Activated CD8-positive, alpha-beta memory T cell treated with anti-CD3 and anti-CD28 coated beads for 4 hours (primary cell): ENCODE measurements around the gene ROPN1L.
"Not testable (repeated sequence)": the region's sequence is repeated elsewhere in the genome, so short reads cannot be mapped to it uniquely, and the experiment has no call there.

ENCODE experiments used
- DNase-seq, 2 donors: peaks; one replicate each; pipeline ENCODE4 v3.0.0-alpha.2; 2020; ENCODE audit warnings: low read depth in 2 of 2

The ROPN1L gene

DNA sequence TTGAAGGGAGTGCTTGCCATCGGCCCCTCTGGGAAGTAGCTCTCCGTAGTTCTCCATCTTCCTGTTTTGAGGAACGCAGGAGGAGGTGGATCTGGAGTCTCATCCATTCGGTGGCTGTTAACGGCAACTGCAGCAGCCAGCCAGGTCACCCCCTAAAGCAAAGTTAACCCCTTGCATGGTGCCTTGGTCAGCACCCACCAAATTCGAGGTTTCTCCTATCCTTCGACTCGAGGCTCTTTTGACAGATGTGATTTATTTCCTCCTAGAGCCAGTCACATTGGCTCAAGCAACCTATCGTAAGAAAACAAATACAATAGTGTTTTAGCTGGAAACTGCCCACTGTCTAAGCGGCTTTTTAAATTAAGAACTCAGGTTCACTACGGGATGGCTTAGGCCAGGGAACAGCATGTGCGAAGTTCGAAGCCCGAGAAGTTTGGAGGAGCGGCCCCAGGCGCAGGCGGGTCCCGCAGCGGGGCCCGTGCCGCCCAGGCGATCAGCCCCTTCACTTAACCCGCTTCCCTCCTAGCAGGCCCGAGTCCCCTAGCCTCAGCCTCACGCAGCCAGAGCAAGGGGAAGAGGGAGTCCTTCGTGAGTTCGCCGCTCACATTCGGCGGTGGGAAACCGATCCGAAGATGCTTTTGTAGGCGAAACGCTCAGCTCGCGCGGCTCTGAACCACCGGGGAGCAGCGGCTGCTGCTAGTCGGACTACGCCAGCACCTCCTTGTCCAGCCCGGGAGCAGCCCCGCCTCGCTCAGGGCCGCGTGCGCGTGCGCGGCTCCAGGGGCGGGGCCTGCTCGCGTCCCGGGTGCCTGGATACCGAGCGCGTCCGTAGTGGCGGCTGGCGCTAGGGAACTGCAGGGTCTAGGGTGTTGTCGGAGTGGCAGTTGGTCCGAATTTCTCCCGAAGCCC is at the start of gene ROPN1L:
Gene ROPN1L, plus strand, starts transcription at position 797 of the 909 bp plus-strand sequence. CDS start 289 bp downstream, outside the sequence.
- DNase-seq = peak; percentile 48 to 54

DNA sequence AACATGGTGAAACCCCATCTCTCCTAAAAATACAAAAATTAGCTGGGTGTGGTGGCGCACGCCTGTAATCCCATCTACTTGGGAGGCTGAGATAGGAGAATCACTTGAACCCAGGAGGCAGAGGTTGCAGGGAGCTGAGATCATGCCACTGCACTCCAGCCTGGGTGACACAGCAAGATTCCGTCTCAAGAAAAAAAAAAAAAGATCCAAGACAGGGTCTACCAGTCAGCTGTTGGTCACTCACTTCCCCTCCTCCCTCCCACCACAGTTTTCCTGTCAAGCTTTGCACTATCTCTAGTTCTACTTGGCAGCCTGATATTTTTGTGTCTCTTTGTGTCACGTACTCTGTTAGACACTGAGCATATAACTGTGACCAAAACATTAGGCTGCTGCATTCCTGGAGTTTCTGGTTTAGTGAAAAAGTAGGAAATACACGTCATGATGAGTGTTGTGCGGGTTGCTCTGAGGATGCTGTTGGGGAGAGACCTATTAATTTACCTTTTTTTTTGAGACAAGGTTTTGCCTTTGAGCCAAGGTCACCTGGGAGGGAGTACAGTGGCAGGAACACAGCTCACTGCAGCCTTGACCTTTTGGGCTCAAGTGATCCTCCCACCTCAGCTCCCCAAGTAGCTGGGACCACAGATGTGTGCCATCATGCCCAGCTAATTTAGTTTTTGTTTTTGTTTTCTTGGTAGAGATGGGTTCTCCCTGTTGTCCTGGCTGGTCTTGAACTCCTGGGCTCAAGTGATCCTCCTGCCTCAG is 48.9 kb upstream of the ROPN1L start:
- DNase-seq = not testable (repeated sequence)

DNA sequence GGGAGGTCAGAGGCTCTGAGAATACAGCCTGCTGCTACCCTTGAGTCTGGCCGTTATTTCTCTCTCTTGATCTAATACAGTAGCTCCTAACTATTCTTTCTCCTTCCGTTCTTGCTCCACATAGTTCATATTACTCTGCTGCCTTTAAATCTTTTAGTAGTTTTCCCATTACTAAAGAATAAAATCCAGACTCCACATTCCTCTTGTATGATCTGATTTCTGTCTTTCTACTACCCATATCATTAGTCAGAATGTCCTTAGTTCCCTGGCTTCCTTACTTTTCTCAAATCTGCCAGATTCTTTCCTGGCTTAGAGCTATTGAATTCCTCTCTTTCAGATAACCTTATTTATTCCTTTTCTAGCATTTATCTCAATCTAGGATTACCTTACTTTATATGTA is 48.2 kb upstream of the ROPN1L start:
- DNase-seq = no peak

DNA sequence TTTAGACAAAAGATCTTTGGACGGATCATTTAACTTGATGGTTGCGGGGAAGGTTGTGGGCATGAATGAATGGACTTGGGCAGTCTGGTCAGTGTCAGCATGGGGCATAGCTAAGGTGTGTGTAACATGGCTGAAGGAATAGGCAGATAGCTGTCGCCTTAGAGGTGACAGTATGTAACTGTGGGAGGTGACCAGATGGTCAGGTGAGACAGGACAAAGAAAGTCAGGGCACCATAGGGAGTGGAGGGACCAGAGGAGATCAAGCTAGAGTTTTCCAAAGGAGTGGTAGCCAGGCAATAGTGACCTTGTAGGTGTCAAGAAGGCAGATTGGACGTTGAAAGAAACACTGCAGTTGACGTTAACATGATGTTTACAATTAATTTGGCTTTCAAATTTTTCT is 45.1 kb upstream of the ROPN1L start:
- no peak for DNase-seq

DNA sequence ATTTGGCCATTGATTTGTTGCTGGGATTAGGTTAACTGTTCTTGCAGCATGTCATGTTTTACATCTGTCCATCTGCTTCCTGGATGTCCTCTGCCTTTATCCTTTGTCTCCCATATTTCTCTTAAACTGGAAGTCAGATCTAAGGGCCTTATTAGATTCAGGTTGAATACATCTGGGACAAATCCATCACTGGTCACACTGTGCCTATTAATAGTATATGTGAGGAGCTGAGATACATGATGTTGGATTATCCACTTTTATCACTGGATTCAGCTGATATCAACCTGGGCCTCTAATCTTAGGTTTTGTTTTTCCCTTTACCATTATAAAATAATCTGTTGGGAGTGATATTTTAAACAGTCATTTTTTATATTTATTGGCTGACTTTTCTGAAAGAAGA is 41.8 kb upstream of the ROPN1L start:
- DNase-seq = no peak

DNA sequence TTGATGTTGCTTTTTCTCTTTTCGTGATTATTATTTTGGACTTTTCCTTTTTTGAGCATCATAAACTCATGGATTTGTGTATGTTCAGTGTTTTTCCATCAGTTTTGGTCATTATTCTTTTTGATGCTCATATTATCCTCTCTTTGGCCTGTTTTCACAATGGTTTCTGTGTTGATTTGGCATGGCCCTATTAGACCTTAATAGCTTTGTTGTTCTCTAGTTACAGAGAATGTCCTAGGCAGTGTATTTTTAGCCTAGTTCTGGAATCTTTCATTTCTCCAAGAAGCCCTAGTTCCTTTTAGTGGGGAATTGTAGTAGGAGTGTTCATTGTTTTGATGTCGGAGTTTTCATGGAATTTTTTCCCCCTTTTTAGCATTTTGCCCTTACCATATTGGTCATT is 41.3 kb upstream of the ROPN1L start:
- no peak for DNase-seq

DNA sequence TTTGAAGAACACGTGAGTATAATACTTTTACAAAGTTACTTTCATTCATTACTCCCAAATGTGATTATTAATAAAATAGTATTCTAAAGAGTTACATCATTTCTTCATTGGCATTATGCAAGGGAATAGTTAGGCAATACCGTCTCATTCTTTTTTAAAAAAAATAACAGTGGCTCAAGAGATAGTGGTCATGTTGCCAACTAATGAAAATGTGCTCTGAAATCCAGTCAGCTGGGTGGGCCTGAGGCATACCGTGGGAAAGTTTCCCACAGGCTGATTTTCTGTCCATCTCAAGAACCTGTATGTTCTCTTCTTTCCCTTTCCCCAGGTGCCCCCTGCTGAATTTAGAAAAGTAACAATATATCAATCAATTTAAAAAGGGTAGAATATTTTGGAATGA is 40.8 kb upstream of the ROPN1L start:
- no peak for DNase-seq

DNA sequence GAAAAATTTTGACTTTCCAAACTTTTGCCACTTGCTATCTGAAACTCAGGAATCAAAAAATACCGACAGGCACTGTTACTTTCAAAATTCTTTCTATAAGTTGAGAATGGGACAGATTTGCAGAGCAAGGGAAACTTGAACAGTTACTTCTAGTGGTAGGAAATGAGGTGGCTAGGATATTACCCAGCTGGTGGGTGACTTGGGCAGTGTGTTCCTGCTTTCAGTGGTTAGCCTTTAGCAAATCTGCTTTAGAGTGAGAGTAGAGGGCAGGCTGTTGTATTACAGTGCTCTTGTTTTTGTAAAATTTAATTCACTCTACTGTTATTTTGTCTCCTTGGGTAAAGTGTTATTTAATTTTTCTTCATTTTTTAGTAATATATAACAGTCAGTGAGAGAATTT is 40.2 kb upstream of the ROPN1L start:
- DNase-seq = no peak

DNA sequence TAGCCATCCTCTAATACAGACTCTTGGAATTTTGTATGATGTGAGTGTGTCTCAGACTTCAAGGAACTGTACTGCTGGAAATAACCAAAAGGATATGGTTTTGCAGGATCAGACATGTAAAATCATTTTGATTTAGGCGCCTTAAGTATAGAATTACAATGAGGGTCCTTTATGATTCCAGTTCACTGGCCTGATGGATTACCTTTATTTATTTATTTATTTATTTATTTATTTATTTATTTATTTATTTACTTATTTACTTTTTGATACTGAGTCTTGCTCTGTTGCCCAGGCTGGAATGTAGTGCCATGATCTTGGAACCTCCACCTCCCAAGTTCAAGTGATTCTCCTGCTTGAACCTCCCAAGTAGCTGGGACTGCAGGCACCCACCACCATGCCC is 37.9 kb upstream of the ROPN1L start:
- DNase-seq = no peak

DNA sequence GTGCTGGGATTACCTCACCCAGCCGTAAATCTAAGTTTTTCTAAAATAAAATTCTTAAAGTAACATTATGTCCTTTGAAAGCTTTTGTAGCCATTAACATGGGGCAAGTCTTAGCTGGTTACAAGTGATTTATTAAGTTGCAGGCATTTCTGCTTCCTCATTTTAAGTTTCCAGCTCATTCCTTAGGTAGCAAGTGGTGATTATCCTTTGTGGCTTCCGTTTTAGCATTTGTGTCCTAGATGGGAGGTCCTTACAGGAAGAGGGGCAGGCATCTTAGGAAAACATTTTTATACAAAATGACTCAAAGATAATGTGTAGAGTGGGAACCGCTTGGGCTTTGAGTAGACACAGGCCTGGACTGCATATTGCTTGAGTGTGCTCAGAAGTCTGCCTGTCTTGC is 35.0 kb upstream of the ROPN1L start:
- no peak for DNase-seq

DNA sequence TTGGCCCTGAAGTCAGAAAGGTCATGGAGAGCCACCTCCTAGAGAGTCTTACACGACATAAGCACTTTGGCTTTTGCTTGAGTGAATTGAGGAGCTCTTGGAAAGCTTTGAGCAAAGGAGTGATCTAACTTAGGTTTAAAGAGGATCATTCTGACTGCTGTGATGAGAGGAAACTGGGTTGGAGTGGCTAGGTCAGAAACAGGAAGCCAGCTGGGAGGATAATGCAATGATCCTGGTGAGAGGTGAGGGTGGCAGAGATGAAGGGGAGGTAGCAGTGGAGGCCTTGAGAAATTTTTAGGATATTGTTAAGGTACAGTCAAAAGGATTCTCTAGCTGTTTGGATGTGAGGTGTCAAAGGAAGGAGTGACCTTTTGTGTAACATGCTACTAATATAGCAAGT is 32.2 kb upstream of the ROPN1L start:
- DNase-seq = no peak

DNA sequence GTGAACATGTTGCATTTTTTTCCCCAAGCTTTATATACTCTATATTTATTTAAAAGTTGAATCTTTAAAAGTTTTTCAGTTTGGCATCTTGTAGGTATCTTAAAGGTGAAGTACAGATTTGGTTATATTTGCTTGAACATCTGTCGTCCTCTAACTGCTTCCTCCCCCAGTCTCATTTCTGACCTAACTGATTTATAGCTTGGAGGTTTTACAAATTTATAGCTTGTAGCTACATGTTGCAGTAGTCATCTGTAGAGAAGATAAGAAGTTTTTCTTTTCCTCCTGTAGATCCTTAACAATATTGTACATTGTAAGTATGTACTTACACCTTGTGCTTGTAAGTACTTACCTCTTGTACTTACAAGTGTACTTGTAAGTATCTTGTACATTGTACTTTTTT is 31.0 kb upstream of the ROPN1L start:
- DNase-seq = no peak

DNA sequence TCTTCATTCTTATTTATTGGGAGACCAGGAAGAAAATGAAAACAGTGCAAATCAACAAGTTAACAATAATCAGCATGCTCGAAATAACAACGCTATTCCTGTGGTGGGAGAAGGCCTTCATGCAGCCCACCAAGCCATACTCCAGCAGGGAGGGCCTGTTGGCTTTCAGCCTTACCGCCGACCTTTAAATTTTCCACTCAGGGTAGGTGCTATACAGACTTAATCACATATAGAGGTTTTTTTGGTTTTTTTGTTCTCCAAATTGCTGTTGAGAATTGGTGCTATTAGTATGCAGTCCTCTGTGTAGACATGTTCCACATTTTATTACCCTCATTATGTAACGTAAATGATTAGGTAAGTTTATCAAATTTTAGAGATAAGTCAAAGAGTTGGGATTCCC is 30.3 kb upstream of the ROPN1L start:
- no peak for DNase-seq

DNA sequence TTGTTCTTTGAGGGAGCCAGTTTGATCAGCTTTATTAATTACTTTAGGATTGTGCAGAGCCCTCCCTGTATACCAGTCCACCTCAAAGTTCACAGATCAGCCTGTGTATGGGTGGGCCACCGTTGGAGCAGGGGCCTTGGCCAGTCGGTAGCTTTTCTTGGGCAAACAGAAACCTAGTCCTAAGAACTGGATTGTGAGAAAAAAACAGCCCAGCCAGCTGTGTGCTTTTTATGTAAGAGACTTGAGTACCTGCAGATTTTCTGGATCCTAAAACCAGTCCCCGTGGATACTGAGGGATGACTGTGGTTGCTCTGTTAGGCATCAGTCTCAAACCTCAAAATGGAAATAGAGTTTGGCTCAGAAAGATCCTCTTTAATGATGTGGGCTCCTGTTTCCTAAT is 24.8 kb upstream of the ROPN1L start:
- no peak for DNase-seq

DNA sequence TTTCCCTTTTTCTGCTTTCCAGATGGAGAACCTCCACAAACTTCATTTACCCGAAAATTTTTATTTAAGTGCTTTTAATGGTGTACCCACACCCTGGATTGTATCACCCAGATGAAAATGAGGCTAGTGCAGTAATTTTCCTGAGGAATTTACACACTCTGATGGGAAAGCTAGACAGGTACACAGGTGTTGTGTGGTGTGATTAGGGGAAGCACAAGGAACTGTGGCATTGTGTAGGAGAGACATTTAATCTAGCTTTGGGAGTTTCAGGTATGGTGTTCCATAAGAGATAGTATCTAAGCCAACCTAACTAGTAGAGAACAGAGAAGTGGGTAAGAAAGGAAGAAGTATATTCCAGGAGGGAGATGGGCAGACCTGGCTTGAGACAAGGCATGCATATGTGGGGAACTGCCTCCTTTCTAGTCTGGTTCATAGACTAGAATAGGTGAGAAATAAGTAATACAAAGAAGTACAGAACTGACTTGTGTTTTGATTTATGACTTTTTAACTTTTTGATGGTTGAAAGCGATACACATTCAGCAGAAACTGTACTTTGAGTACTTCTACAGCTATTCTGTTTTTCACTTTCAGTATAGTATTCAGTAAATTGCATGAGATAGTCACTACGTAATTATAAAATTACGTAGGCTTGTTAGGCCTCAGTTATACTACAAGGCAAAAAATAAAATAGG is 22.9 kb upstream of the ROPN1L start:
- DNase-seq = no peak

DNA sequence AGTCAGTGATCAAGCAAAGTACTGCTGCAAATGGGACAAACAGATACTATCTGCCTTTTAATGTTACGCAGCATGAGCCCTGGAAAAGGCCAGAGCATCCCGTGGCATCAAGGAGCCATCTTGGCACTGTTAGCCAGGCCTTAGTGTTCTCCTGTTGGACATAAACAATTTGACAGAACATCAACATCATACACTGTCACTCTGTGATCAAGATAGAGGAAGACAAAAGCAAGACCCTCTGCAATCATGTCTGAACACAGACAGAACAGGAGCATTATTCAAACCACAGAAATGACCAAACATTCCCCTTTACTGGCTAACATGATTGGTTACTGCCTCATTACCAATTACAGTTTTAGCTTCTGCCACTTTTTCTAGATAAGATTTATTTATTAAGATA is 21.2 kb upstream of the ROPN1L start:
- DNase-seq = no peak

DNA sequence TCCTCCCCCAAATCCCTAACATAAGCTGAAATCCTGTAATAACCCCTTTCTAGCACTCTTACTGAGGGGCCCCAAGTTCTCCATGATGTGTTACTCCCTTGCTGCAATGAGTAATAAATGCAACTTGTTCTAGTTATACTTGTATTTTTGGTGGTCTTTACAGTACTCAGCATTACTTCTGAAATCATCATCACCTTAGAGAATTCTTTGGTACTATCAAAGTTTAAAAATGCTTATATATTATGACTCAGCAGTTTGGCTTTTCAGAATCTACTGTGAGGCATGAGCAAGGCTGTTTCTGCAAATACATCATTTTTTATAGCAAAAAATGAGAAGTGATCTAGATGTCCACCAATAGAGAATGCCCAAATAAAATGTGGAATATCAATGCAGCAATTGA is 20.7 kb upstream of the ROPN1L start:
- no peak for DNase-seq

DNA sequence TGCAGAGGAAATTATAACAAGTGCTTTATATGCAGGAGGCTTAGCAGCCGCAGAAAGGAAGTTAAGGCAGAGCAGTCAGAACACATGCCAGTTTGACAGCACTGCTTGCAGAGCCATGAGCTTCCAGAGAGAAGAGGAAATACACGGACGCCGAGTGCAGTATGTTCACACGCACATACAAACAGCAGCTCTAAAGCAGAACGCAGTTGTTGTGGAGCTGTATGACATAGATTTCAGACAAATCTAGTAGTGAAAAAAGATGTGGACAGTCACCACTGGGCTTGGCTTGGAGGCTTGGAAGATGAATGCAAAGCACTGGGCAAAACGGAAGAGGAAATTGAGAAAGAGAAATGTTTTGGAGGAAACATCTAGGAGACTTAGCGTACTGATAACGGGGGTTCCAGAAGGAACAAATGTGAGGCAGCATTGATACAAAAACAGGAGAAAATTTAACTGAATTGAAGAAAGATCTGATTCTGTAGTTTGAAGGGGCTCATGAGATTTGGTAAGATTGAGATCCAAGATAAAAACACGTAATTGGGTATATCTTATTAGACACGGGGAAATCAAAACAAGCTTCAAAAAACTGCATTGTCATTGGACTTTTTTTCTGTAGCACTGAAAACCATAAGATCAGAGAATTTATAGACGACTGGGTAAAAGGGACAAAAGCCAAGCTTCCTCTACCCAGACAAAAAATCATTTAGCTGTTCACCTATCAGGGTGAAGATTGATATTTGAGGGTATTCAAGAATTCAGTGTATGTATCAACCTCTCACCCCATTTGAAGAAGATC is 19.6 kb upstream of the ROPN1L start:
- no peak for DNase-seq

DNA sequence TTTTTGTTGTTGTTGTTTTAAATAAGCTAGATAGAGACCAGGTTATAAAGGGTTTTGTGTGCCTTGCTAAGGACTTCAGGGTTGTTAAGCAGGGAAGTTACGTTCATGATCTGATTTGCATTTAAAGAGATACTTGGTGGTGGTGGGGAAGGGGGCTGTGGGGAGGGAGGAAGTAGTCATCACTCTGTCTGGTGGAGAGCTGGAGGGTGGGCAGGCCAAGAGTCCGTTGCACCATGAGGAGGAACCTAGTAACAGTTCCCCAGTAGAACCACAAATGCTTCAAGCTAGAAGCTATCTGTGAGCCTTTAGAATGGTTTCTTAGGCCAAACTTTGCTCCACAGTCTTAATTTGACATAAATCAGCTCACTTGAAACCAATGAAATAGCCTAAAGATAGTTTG is 18.7 kb upstream of the ROPN1L start:
- DNase-seq = no peak

DNA sequence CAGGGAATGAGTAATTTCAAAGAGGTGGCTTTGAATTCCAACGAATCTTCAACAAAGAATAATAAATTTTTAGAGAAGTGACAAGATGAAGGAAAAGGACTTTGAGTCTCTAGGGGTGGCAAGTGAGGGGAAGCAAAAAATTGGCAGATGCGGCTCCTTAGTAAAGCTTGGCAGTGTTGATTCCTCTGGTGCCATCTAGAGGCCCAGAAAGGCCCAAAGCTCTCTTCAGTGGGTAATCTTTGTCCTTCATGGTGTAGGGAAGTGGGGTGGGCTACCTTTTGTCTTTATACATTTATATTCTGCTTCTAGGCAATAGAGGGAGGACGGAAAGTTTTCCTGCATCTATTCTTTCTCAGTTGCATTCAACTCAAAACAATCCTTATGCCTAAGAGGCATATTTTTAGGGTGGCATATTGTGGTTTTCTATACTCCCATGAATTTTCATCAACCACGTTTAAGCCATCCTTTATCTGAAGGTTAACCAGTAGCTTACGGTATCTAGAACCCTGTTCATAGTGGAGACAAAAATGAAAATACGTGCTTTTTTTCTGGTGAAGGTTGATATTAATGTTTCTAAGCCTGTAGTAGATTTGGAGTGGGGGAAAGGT is 17.5 kb upstream of the ROPN1L start:
- DNase-seq = no peak

DNA sequence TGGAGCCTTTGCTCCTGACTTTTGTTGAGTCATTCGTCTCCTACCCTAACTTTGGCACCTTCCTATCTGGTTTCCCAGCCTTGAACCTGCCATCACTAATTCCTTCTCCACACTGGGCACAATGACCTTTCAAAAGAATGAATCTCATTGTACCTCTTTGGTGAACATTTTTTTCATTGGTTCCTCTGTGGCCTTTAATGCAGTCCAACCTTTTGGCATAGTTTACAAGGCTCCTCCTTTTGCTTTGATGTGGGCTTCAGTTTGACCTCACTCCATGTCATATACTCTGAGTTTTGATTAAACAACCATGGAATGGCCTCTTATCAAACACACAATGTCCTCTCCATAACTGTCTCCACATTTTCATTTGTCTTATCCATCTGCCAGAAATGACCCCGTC is 14.5 kb upstream of the ROPN1L start:
- no peak for DNase-seq
